Limb (tissue), 2 donors: ENCODE results near the gene SLC12A1.
A peak's percentile ranks its signal among the peaks of the same experiment; 100 is the strongest.

Source experiments
- DNase-seq, 2 donors: peaks; one replicate each; pipeline ENCODE4 v3.0.0-alpha.2; 2016; ENCODE audit errors: extremely low spot score in 2 of 2

SLC12A1 gene

GRCh38 chr15:48242015-48242414, 35.9 kb downstream of the SLC12A1 start:
- no peak for DNase-seq

- DNase-seq, result no peak
These were observed 36.4 kb downstream of the SLC12A1 start for GRCh38 chr15:48242535-48242934.

GRCh38 chr15:48244921-48245320, 38.8 kb downstream of the SLC12A1 start:
- no peak for DNase-seq

- no peak for DNase-seq
These were observed 42.3 kb downstream of the SLC12A1 start for GRCh38 chr15:48248414-48248813.

- DNase-seq, result peak; percentile 76 to 79
These were observed 44.6 kb downstream of the SLC12A1 start for GRCh38 chr15:48250640-48251076.

GRCh38 chr15:48253172-48253571, 47.1 kb downstream of the SLC12A1 start:
- DNase-seq, result no peak

- DNase-seq, result no peak
These were observed 59.0 kb downstream of the SLC12A1 start for GRCh38 chr15:48265135-48265534.

- DNase-seq, result no peak
These were observed 60.1 kb downstream of the SLC12A1 start for GRCh38 chr15:48266024-48266689.

- no peak for DNase-seq
These were observed 61.7 kb downstream of the SLC12A1 start for GRCh38 chr15:48267766-48268165.

GRCh38 chr15:48273049-48273448, 66.9 kb downstream of the SLC12A1 start:
- DNase-seq, result no peak

GRCh38 chr15:48278666-48279065, 72.6 kb downstream of the SLC12A1 start:
- DNase-seq, result no peak

- no peak for DNase-seq
These were observed 73.5 kb downstream of the SLC12A1 start for GRCh38 chr15:48279608-48280007.

GRCh38 chr15:48281674-48282073, 75.6 kb downstream of the SLC12A1 start:
- DNase-seq, result no peak

GRCh38 chr15:48282216-48282615, 76.1 kb downstream of the SLC12A1 start:
- peak in 1 of 2 donors; percentile 33 for DNase-seq

GRCh38 chr15:48283396-48284145, 77.5 kb downstream of the SLC12A1 start:
- no peak for DNase-seq

- peak; percentile 79 to 91 for DNase-seq
These were observed 79.5 kb downstream of the SLC12A1 start for GRCh38 chr15:48285329-48286214.

- no peak for DNase-seq
These were observed 83.5 kb downstream of the SLC12A1 start for GRCh38 chr15:48289628-48290027.

GRCh38 chr15:48292458-48292857, 86.4 kb downstream of the SLC12A1 start:
- DNase-seq, result no peak

- no peak for DNase-seq
These were observed 91.6 kb downstream of the SLC12A1 start for GRCh38 chr15:48297668-48298067.

- no peak for DNase-seq
These were observed 92.8 kb downstream of the SLC12A1 start for GRCh38 chr15:48298914-48299313.

- DNase-seq, result no peak
These were observed 93.9 kb downstream of the SLC12A1 start for GRCh38 chr15:48300038-48300437.

- DNase-seq, result no peak
These were observed 98.3 kb downstream of the SLC12A1 start for GRCh38 chr15:48304398-48304797.
